Measurements from ENCODE around the gene EHD2. TPM values are rescaled to one million over a fixed set of nuclear protein-coding genes. Genes with fewer than 3 reads are reported as not detected.

EHD2 gene
- total RNA-seq, 2 experiments from 2014 or later, result not detected

DNA sequence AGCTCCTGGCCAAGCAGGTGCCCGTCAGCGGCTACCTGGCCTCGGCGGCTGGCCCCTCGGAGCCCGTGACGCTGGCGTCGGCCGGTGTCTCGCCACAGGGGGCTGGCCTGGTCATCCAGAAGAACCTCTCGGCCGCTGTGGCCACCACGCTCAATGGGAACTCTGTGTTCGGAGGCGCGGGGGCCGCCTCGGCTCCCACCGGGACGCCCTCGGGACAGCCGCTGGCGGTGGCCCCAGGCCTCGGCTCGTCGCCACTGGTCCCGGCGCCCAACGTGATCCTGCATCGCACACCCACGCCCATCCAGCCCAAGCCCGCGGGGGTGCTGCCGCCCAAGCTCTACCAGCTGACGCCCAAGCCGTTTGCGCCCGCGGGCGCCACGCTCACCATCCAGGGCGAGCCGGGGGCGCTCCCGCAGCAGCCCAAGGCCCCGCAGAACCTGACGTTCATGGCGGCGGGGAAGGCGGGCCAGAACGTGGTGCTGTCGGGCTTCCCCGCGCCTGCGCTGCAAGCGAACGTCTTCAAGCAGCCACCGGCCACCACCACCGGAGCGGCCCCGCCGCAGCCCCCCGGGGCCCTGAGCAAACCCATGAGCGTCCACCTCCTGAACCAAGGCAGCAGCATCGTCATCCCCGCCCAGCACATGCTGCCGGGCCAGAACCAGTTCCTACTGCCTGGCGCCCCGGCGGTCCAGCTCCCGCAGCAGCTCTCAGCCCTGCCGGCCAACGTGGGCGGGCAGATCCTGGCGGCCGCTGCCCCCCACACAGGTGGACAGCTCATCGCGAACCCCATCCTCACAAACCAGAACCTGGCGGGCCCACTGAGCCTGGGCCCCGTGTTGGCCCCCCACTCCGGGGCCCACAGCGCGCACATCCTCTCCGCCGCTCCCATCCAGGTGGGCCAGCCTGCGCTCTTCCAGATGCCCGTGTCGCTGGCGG is 33.0 kb upstream of the EHD2 start:
- H3K36me3 Mint-ChIP-seq (ENCODE audit: low read depth), result peaks cover 8% of the 10 kb centered on the region
- H3K9me3 Mint-ChIP-seq, result no peaks in the 10 kb centered on the region
- POLR2A ChIA-PET, result no interaction called here
- H3K27ac Mint-ChIP-seq, result no peak overlapping the region
- H3K4me1 Mint-ChIP-seq, result no peaks in the 10 kb centered on the region
- no peak for DNase-seq
- no peaks in the 10 kb centered on the region for H3K27me3 Mint-ChIP-seq
- CTCF ChIA-PET, result interaction anchor here (0.6 to 1.7 kb wide), 2 partner anchors 10 to 107 kb away, joined by 3 to 4 read pairs; no protein-coding TSS in a partner anchor
- no peak overlapping the region for H3K4me3 Mint-ChIP-seq

DNA sequence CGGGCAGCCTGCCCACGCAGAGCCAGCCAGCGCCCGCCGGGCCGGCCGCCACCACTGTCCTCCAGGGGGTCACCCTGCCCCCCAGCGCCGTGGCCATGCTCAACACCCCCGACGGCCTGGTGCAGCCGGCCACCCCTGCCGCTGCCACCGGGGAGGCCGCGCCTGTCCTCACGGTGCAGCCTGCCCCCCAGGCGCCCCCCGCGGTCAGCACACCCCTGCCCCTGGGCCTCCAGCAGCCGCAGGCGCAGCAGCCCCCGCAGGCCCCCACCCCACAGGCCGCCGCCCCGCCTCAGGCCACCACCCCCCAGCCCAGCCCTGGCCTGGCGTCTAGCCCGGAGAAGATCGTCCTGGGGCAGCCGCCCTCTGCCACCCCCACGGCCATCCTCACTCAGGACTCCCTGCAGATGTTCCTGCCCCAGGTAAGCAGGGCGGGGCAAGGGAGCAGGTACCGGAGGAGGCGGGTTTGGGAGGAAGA is 32.3 kb upstream of the EHD2 start:
- Mint-ChIP-seq H3K27ac (no peak overlapping the region), H3K9me3 (no peaks in the 10 kb centered on the region), H3K4me3 (no peak overlapping the region), H3K4me1 (no peaks in the 10 kb centered on the region), H3K27me3 (no peaks in the 10 kb centered on the region), H3K36me3 (ENCODE audit: low read depth) (peaks cover 11% of the 10 kb centered on the region)
- ChIA-PET POLR2A (no interaction called here), CTCF (no interaction called here)
- no peak for DNase-seq

DNA sequence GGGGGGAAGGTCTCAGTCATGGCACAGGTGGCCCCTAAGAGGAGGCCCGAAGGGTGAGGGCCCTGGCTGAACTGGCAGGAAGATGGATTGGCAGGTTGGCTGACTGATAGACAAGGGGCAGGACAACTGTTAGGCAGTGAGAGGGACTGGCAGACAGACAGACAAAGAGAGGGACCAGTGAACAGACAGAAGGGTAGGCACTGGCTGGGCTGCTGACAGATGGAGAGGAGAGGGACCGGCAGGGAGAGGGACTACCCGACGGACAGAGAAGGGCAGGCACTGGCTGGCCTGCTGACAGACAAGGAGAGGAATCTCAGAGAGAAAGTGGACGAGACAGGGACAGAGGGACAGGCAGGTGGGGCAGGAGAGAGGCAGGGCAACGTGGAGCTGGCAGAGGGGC is 31.8 kb upstream of the EHD2 start:
- POLR2A ChIA-PET, result no interaction called here
- Mint-ChIP-seq H3K4me3 (no peak overlapping the region), H3K9me3 (no peaks in the 10 kb centered on the region), H3K27ac (peak overlapping the region; percentile 36), H3K27me3 (no peaks in the 10 kb centered on the region), H3K4me1 (no peaks in the 10 kb centered on the region), H3K36me3 (ENCODE audit: low read depth) (peaks cover 11% of the 10 kb centered on the region)
- no peak for DNase-seq
- CTCF ChIA-PET, result no interaction called here

DNA sequence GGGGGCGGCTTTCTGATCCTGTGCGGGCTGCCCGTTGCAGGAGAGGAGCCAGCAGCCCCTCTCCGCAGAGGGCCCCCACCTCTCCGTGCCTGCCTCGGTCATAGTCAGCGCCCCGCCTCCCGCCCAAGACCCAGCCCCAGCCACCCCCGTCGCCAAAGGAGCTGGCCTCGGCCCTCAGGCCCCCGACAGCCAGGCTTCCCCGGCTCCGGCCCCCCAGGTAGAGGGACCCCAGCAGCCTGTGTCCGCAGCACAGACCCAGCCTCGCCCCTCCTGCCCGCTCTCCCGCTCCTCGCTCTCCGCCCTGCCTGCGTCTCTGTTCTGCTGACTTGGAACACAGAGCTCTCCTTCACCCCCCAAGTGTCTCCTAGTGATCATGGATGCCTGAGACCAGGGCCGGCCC is 31.3 kb upstream of the EHD2 start:
- Mint-ChIP-seq H3K9me3 (no peaks in the 10 kb centered on the region), H3K4me1 (no peaks in the 10 kb centered on the region), H3K27me3 (no peaks in the 10 kb centered on the region), H3K4me3 (no peak overlapping the region), H3K27ac (no peak overlapping the region), H3K36me3 (ENCODE audit: low read depth) (peaks cover 11% of the 10 kb centered on the region)
- no peak for DNase-seq
- POLR2A ChIA-PET, result no interaction called here
- CTCF ChIA-PET, result no interaction called here

DNA sequence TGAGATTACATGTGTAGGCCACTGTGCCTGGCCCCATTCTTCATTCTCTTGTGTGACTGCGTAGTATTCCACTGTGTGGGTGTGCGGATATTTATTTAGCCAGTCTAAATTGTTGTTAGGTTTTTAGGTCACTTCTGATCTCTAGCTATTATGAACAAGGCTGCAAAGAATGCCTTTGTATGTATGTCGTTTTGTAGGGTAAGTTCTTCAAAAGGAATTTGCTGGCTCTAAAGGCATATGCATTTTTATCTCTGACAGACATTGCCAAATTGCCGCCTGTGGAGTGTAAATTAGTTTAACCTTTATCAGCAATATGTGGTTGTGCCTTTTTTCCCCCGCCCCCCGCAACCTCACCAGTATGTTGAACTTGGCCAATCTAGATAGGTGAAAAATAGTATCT is 30.3 kb upstream of the EHD2 start:
- DNase-seq, result no peak
- no peaks in the 10 kb centered on the region for H3K27me3 Mint-ChIP-seq
- H3K36me3 Mint-ChIP-seq (ENCODE audit: low read depth), result peaks cover 11% of the 10 kb centered on the region
- H3K4me1 Mint-ChIP-seq, result no peaks in the 10 kb centered on the region
- ChIA-PET CTCF (no interaction called here), POLR2A (no interaction called here)
- H3K4me3 Mint-ChIP-seq, result no peak overlapping the region
- H3K27ac Mint-ChIP-seq, result no peak overlapping the region
- no peaks in the 10 kb centered on the region for H3K9me3 Mint-ChIP-seq

DNA sequence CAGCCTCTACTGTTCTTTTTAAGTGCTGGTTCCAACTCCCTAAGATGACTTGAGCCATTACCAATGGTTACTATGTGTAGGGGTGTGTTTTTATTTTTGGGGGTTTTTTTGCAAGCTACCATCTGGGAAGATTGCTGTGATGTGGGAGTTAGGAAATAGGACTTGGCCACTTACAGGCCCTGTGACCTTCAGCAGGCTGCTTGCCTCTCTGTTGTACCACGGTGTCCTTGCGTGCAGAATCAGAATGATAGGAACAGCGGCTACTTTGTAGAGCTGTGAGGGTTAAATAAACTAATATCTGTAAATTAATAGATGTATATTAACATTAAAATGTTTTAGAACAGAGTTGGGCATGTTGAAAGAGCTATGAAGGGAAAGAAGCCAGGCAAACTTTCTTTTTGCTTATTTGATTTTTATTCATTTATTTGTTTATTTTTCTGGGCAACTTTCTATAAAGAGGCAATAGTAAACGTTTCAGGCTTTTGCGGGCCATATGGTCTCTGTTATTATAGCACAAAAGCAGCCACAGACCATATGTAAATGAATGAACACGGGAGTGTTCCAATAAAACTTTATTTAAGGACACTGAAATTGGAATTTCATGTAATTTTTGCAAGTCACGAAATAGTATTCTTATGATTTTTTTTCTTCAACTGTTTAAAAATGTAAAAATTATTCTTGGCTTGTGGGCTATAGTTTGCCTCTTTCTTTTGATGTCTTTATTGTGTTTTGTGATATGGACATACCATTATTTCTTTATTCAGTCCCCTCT is 26.4 kb upstream of the EHD2 start:
- peaks cover 10% of the 10 kb centered on the region for H3K36me3 Mint-ChIP-seq (ENCODE audit: low read depth)
- CTCF ChIA-PET, result no interaction called here
- no peaks in the 10 kb centered on the region for H3K4me1 Mint-ChIP-seq
- DNase-seq, result no peak
- no peak overlapping the region for H3K27ac Mint-ChIP-seq
- H3K27me3 Mint-ChIP-seq, result no peaks in the 10 kb centered on the region
- H3K4me3 Mint-ChIP-seq, result no peak overlapping the region
- H3K9me3 Mint-ChIP-seq, result no peaks in the 10 kb centered on the region
- POLR2A ChIA-PET, result no interaction called here

DNA sequence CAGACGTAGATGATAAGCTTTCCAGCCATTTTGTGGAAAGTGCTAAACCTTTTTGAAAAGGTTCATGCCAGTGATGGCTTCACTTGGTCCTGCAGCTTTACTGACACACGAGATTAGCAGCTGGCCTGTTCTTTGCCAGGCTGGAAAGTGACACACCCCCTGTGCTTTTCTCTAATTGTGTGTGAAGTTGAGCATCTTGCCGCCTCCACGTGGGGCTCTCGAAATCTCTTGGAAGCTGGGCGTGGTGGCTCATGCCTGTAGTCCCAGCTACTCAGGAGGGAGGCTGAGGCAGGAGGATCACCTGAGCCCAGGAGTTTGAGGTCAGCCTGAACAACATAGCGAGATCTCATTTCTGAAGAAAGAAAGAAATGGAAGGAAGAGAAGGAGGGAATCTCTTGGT is 25.3 kb upstream of the EHD2 start:
- no peak for DNase-seq
- Mint-ChIP-seq H3K36me3 (ENCODE audit: low read depth) (peaks cover 13% of the 10 kb centered on the region), H3K27ac (no peak overlapping the region), H3K27me3 (no peaks in the 10 kb centered on the region), H3K9me3 (no peaks in the 10 kb centered on the region), H3K4me1 (no peaks in the 10 kb centered on the region), H3K4me3 (no peak overlapping the region)
- POLR2A ChIA-PET, result no interaction called here
- CTCF ChIA-PET, result interaction anchor here (0.6 to 1.3 kb wide), 4 partner anchors 23 to 251 kb away, joined by 3 to 5 read pairs (median 3); no protein-coding TSS in a partner anchor

DNA sequence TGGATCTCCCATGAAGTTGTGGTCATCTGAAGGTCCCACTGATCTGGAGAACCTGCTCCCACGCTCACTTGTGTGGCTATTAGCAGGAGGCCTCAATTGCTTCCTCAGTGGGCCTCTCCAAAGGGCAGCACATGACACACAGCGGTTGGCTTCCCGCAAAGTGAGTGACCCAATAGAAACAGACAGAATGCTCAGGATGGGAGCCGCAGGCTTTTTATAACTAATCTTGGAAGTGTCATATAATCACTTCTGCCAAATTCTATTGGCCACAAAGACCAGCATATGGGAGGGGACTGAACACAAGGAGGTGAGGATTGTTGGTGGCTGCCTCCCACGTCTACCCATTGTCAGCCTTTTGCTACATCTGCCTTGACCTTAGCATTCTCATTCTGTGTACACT is 22.1 kb upstream of the EHD2 start:
- no peaks in the 10 kb centered on the region for H3K27me3 Mint-ChIP-seq
- H3K4me3 Mint-ChIP-seq, result no peak overlapping the region
- no peaks in the 10 kb centered on the region for H3K4me1 Mint-ChIP-seq
- ChIA-PET CTCF (interaction anchor here (1.1 to 1.4 kb wide), 2 partner anchors 8 to 254 kb away, joined by 4 read pairs; no protein-coding TSS in a partner anchor), POLR2A (no interaction called here)
- H3K9me3 Mint-ChIP-seq, result no peaks in the 10 kb centered on the region
- H3K36me3 Mint-ChIP-seq (ENCODE audit: low read depth), result peaks cover 10% of the 10 kb centered on the region
- no peak for DNase-seq
- no peak overlapping the region for H3K27ac Mint-ChIP-seq

DNA sequence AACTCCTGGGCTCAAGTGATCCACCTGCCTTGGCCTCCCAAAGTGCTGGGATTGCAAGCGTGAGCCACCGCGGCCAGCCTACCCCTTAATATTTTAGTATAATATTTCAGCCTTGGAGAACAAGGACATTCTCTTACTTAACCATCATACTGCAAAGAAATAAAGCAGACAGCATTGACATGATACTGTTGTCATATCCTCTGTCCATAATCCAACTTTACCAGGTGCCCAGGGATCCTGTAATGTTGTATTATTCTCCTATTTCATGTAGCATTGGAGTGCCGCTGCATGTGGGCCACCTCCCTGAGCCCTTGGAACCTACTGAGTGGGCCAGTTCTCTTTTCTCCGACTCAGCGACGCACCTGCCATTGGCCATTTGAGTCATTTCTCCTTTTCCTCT is 21.4 kb upstream of the EHD2 start:
- no peaks in the 10 kb centered on the region for H3K4me1 Mint-ChIP-seq
- POLR2A ChIA-PET, result no interaction called here
- H3K4me3 Mint-ChIP-seq, result no peak overlapping the region
- no peak overlapping the region for H3K27ac Mint-ChIP-seq
- H3K27me3 Mint-ChIP-seq, result no peaks in the 10 kb centered on the region
- CTCF ChIA-PET, result no interaction called here
- no peak for DNase-seq
- no peaks in the 10 kb centered on the region for H3K9me3 Mint-ChIP-seq
- H3K36me3 Mint-ChIP-seq (ENCODE audit: low read depth), result peaks cover 10% of the 10 kb centered on the region

DNA sequence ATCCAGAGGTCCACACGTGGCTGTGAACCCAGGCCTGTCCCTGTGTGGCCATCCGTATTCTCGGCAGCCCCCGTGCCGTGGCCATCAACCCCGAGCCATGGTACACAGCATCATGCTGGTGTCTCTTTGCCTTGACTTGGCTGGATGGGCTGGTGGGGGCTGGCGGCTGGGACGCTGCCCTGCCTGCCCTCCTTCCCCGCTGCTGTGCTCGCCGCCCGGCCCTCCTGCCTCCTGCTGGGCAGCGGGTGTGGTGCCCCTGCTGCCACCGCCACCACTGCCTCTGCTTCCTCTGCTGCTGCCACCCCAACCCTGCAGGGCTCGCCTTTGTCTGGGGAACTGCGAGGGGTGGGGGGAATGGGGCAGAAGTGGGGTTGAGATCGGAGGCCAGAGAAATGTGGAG is 19.7 kb upstream of the EHD2 start:
- H3K4me1 Mint-ChIP-seq, result no peaks in the 10 kb centered on the region
- H3K9me3 Mint-ChIP-seq, result no peaks in the 10 kb centered on the region
- H3K36me3 Mint-ChIP-seq (ENCODE audit: low read depth), result peaks cover 13% of the 10 kb centered on the region
- no peak overlapping the region for H3K27ac Mint-ChIP-seq
- no peaks in the 10 kb centered on the region for H3K27me3 Mint-ChIP-seq
- POLR2A ChIA-PET, result no interaction called here
- DNase-seq, result no peak
- CTCF ChIA-PET, result no interaction called here
- H3K4me3 Mint-ChIP-seq, result no peak overlapping the region

DNA sequence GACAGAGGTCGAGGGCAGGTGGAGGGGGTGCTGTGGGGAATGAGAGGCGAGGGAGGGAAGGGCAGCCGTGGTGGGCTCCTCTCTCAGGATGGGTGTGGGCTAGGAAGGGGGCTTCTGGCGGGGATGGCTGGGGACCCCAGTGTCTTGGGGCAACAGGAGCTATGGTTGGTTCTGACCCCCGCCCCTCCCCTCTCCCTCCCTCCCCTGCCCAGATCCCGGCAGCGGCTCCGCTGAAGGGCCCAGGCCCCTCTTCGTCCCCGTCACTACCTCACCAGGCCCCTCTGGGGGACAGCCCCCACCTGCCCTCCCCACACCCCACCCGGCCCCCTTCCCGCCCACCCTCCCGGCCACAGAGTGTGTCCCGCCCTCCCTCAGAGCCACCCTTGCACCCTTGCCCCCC is 19.3 kb upstream of the EHD2 start:
- no peak for DNase-seq
- POLR2A ChIA-PET, result no interaction called here

DNA sequence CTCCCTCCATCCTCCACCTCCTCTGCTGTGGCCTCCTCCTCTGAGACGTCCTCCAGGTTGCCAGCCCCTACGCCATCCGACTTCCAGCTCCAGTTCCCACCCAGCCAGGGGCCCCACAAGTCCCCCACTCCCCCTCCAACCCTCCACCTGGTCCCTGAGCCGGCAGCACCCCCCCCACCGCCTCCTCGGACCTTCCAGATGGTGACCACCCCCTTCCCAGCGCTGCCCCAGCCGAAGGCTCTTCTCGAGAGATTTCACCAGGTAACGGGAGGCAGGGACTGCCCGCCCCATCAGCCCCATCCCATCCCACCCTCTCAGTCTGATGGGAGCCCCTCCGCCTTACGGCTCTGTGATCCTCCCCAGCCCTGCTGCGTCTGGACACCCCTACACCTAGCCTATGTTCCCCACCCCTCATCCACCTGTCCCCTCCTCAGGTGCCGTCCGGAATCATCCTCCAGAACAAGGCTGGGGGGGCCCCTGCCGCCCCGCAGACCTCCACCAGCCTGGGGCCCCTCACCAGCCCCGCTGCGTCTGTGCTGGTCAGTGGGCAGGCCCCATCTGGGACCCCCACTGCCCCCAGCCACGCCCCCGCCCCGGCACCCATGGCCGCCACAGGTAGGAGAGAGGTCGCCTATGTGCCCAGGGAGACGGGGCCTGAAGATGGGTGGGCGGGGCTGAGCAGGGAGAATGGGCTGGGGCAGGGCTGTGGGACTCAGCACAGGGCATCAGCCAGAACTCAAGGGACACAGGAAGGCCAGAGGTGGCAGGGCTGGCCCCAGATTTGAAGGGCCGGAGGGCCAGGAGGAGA is 18.6 kb upstream of the EHD2 start:
- no peaks in the 10 kb centered on the region for H3K9me3 Mint-ChIP-seq
- DNase-seq, result no peak
- H3K36me3 Mint-ChIP-seq (ENCODE audit: low read depth), result peaks cover 13% of the 10 kb centered on the region
- H3K27me3 Mint-ChIP-seq, result no peaks in the 10 kb centered on the region
- POLR2A ChIA-PET, result no interaction called here
- CTCF ChIA-PET, result no interaction called here
- no peak overlapping the region for H3K4me3 Mint-ChIP-seq
- H3K4me1 Mint-ChIP-seq, result no peaks in the 10 kb centered on the region
- peak overlapping the region; percentile 25 for H3K27ac Mint-ChIP-seq

More for the DNA sequence above, 19.3 kb upstream of the EHD2 start:
- CTCF ChIA-PET, result no interaction called here
- peaks cover 13% of the 10 kb centered on the region for H3K36me3 Mint-ChIP-seq (ENCODE audit: low read depth)
- no peak overlapping the region for H3K4me3 Mint-ChIP-seq
- no peaks in the 10 kb centered on the region for H3K9me3 Mint-ChIP-seq
- H3K27me3 Mint-ChIP-seq, result no peaks in the 10 kb centered on the region
- no peaks in the 10 kb centered on the region for H3K4me1 Mint-ChIP-seq
- no peak overlapping the region for H3K27ac Mint-ChIP-seq
